Endothelial cell of umbilical vein (primary cell): ENCODE results near the gene TBX1. TPM values are rescaled to one million over a fixed set of nuclear protein-coding genes. Genes with fewer than 3 reads are reported as not detected.

Source experiments
- BruUV-seq: library from RNA; stranded (reverse); fragments of 400-500 nt; replicated peaks from 2 replicates; lab custom pipeline; 2021; lab: Mats Ljungman, UMichigan
- CTCF ChIA-PET: fragments of 300-600, 350-600 bp; sonication (Branson Sonifier 250); formaldehyde crosslinking; loops from one replicate; lab custom pipeline; 2021; ENCODE audit warnings: antibody characterized with exemption, inconsistent platforms; lab: Charles Lee
- POLR2A ChIA-PET: fragments of 300-600, 350-600 bp; sonication (Branson Sonifier 250); formaldehyde crosslinking; loops from one replicate; lab custom pipeline; 2021; ENCODE audit warnings: antibody characterized with exemption, inconsistent platforms; lab: Charles Lee
- DNase-seq: peaks from one replicate; pipeline ENCODE4 v3.0.0-alpha.2; 2011; ENCODE audit warnings: low read depth, low spot score
- FAIRE-seq: peaks from 2 replicates; lab custom pipeline; 2011; peaks lifted over from hg19 to GRCh38; lab: Jason Lieb, UNC
- H2AFZ ChIP-seq: 2 replicates; pipeline ENCODE4 v1.6.0; 2012; ENCODE audit warnings: low read depth, low read length, control low read depth, inconsistent platforms
- H3K27ac ChIP-seq: 2 replicates; pipeline ENCODE4 v1.5.1; 2011; ENCODE audit warnings: low read depth, mild to moderate bottlenecking, control low read depth, low read length, moderate library complexity; ENCODE audit not compliant: insufficient read depth
- H3K27me3 ChIP-seq, 2 experiments: 2 replicates each; pipeline versions ENCODE4 v1.6.0 to v1.6.1; 2011; ENCODE audit warnings: low read length in 2 of 2, mixed read lengths in 1 of 2; ENCODE audit not compliant: control insufficient read depth in 2 of 2, insufficient read depth in 2 of 2
- H3K36me3 ChIP-seq, 2 experiments: 2 replicates in 1 of 2; 3 replicates in 1 of 2; pipeline ENCODE4 v1.5.1; 2011; ENCODE audit warnings: low read length in 2 of 2, mild to moderate bottlenecking in 1 of 2, moderate library complexity in 1 of 2; ENCODE audit not compliant: control insufficient read depth in 2 of 2, insufficient read depth in 2 of 2; ENCODE audit errors: extremely low read depth in 1 of 2
- H3K4me1 ChIP-seq: 3 replicates; pipeline ENCODE4 v1.5.1; 2011; ENCODE audit warnings: mild to moderate bottlenecking, low read length; ENCODE audit not compliant: control insufficient read depth, insufficient read depth; ENCODE audit errors: extremely low read depth
- H3K4me2 ChIP-seq: 2 replicates; pipeline ENCODE4 v1.6.1; 2011; ENCODE audit warnings: low read length, control low read depth, mixed read lengths; ENCODE audit not compliant: insufficient read depth
- H3K4me3 ChIP-seq, 3 experiments: fragments of 200-600 bp in 1 of 3; sonication (generic), shearing (Covaris generic) in 1 of 3; replicated peaks in 1 of 3; 2 replicates each; pipeline ENCODE4 v1.5.1; 2011 to 2016; ENCODE audit warnings: control low read depth in 3 of 3, low read length in 3 of 3, mild to moderate bottlenecking in 2 of 3, inconsistent platforms in 1 of 3, low read depth in 1 of 3, moderate library complexity in 1 of 3; ENCODE audit not compliant: insufficient read depth in 1 of 3
- H3K79me2 ChIP-seq: 2 replicates; pipeline ENCODE4 v1.6.0; 2012; ENCODE audit warnings: low read length, inconsistent platforms; ENCODE audit not compliant: control insufficient read depth, insufficient read depth
- H3K9ac ChIP-seq: replicated peaks from 2 replicates; pipeline ENCODE3; 2011; ENCODE audit warnings: low read length, control low read depth; ENCODE audit not compliant: insufficient read depth; ENCODE audit errors: extremely low read depth
- H3K9me1 ChIP-seq: replicated peaks from 3 replicates; pipeline ENCODE4 v1.6.0; 2011; ENCODE audit warnings: mild to moderate bottlenecking, low read length; ENCODE audit not compliant: control insufficient read depth, insufficient read depth; ENCODE audit errors: extremely low read depth
- H3K9me3 ChIP-seq: replicated peaks from 2 replicates; pipeline ENCODE4 v1.5.1; 2012; ENCODE audit warnings: low read length, inconsistent platforms; ENCODE audit not compliant: control insufficient read depth, insufficient read depth
- H4K20me1 ChIP-seq: replicated peaks from 2 replicates; pipeline ENCODE3; 2011; ENCODE audit warnings: mild to moderate bottlenecking, low read length; ENCODE audit not compliant: control insufficient read depth, insufficient read depth; ENCODE audit errors: extremely low read depth
- CTCF ChIP-seq, 2 donors: IDR thresholded peaks; 1 replicate in 1 of 2; 2 replicates in 1 of 2; pipeline ENCODE4 v1.5.1; 2011; ENCODE audit warnings: low read length in 2 of 2, mild to moderate bottlenecking in 2 of 2, moderate library complexity in 2 of 2, control low read depth in 1 of 2, inconsistent platforms in 1 of 2, low read depth in 1 of 2; ENCODE audit not compliant: insufficient read depth in 1 of 2; ENCODE audit errors: extremely low read depth in 1 of 2
- EZH2 ChIP-seq: IDR thresholded peaks from 2 replicates; pipeline ENCODE4 v1.6.1; 2012; ENCODE audit warnings: borderline replicate concordance, low read depth, mild to moderate bottlenecking, moderate library complexity, low read length, inconsistent platforms; ENCODE audit not compliant: severe bottlenecking
- FOS ChIP-seq: IDR thresholded peaks from 2 replicates; pipeline ENCODE4 v1.6.1; 2011; ENCODE audit warnings: mild to moderate bottlenecking, low read length, moderate library complexity, borderline replicate concordance; ENCODE audit not compliant: insufficient read depth
- GATA2 ChIP-seq: IDR thresholded peaks from 2 replicates; pipeline ENCODE4 v1.7.0; 2011; ENCODE audit warnings: low read depth, mild to moderate bottlenecking, moderate library complexity, mixed read lengths, low read length; ENCODE audit not compliant: insufficient read length, insufficient read depth
- JUN ChIP-seq: IDR thresholded peaks from 2 replicates; pipeline ENCODE4 v1.6.1; 2011; ENCODE audit warnings: borderline replicate concordance, low read depth; ENCODE audit not compliant: insufficient read length, insufficient read depth
- MYC ChIP-seq: IDR thresholded peaks from one replicate; pipeline ENCODE4 v1.6.1; 2011; ENCODE audit warnings: mild to moderate bottlenecking, low read depth, low read length
- POLR2A ChIP-seq: IDR thresholded peaks from 2 replicates; pipeline ENCODE4 v1.6.1; 2012; ENCODE audit warnings: low read depth, mild to moderate bottlenecking, control low read depth, low read length
- POLR2AphosphoS5 ChIP-seq: IDR thresholded peaks from 2 replicates; pipeline ENCODE4 v1.6.1; 2012; ENCODE audit warnings: low read depth, mild to moderate bottlenecking, control low read depth, low read length, moderate library complexity; ENCODE audit not compliant: insufficient read depth
- dilution Hi-C: fragments of 300-500 bp; cut with MboI; formaldehyde crosslinking; loops from one replicate; pipeline ENCODE4 v1.15.0; 2019; ENCODE audit warnings: low sequenced_read_pairs; ENCODE audit not compliant: extremely low pct_ligation_motif_present
- intact Hi-C: fragments of 100-400 bp; cut with micrococcal nuclease; formaldehyde crosslinking; loops from one replicate; pipeline ENCODE4 v1.10.0; 2022
- polyA plus RNA-seq, 4 experiments: library from polyadenylated mRNA; depleted of rRNA in 3 of 4; stranded (reverse) in 3 of 4; unstranded in 1 of 4; fragments of >200 nt; gene quantifications; 2 replicates each; pipeline versions ENCODE4 v1.2.1 to v1.2.3, GENCODE V29; 2011 to 2012; ENCODE audit warnings: missing spikeins in 1 of 4
- total RNA-seq: library from RNA; stranded (reverse); gene quantifications from 2 replicates; pipeline ENCODE4 v1.2.3, GENCODE V29; 2021
- TF ChIP-seq, protein P1 (sequence below): IDR thresholded peaks from 2 replicates; pipeline ENCODE4 v1.6.1; 2011; ENCODE audit not compliant: insufficient read depth, insufficient read length

Gene TBX1
- total and polyA plus RNA-seq, 2 donors (not counting 3 experiments of a cell fraction or from before 2014, with no cell fraction given): 11.0 to 30.2 TPM

DNA sequence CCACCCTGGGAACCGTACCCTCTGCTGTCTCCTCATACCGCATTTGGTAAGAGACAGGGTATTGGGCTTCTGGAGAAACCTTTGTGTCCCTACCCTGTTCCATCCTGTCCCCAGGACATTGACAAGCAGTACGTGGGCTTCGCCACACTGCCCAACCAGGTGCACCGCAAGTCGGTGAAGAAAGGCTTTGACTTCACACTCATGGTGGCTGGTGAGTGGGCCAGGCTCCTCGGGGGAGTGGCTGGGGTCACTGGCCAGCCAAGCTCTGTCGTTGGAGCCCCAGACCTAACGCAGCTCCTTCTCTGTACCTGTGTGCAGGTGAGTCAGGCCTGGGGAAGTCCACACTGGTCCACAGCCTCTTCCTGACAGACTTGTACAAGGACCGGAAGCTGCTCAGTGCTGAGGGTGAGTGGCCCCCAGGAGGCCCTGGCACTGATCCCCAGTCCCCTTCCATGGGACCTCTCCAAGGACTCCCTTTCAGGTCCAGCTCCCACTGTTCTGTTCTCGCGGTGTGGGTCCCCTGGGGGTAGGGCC is 41.0 kb upstream of the TBX1 start:
- H3K9me1 ChIP-seq: no peaks in the 10 kb centered on the region
- TF ChIP-seq POLR2AphosphoS5 (no peak), EZH2 (no peak), MYC (no peak), CTCF (IDR thresholded peaks at IDR 0.05; ENCODE audit: extremely low read depth in 1 of 2, insufficient read depth in 1 of 2, low read depth in 1 of 2, low read length in 2 of 2) (no peak), POLR2A (no peak), JUN (no peak), GATA2 (no peak), FOS (no peak)
- TF ChIP-seq, protein P1, sequence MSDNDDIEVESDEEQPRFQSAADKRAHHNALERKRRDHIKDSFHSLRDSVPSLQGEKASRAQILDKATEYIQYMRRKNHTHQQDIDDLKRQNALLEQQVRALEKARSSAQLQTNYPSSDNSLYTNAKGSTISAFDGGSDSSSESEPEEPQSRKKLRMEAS: no peak
- H3K79me2 ChIP-seq: no peaks in the 10 kb centered on the region
- no TSS peak for BruUV-seq
- dilution Hi-C loops: no loop called here
- DNase-seq (no peak), FAIRE-seq (no peak)
- peaks cover 0 to 14% of the 10 kb centered on the region in 2 experiments for H3K36me3 ChIP-seq
- CTCF ChIA-PET: interaction anchor here (0.9 to 2.6 kb wide), 3 partner anchors 11 to 190 kb away, joined by 3 to 16 read pairs (median 5); no protein-coding TSS in a partner anchor
- peaks cover 0 to 1% of the 10 kb centered on the region in 2 experiments for H3K27me3 ChIP-seq
- no peak overlapping the region for H2AFZ ChIP-seq
- H3K4me3 ChIP-seq: no peak overlapping the region
- no peak overlapping the region for H3K4me2 ChIP-seq
- POLR2A ChIA-PET: no interaction called here
- H3K27ac ChIP-seq: no peak overlapping the region
- H3K9me3 ChIP-seq: no peaks in the 10 kb centered on the region
- intact Hi-C loops: loop anchor here (10.0 kb wide), 1 partner anchor 245 kb away; the partner anchor contains the start of genes CDC45 and UFD1
- peaks cover 16% of the 10 kb centered on the region for H3K4me1 ChIP-seq
- H4K20me1 ChIP-seq: no peaks in the 10 kb centered on the region
- no peak overlapping the region for H3K9ac ChIP-seq
